ENCODE measurements around the gene PRODH2. TPM values are rescaled to one million over a fixed set of nuclear protein-coding genes. Genes with fewer than 3 reads are reported as not detected.
A peak's percentile ranks its signal among the peaks of the same experiment; 100 is the strongest.

PRODH2 gene
- total RNA-seq, 6 experiments from 2014 or later: 60.3 to 281 (median 134) TPM

DNA sequence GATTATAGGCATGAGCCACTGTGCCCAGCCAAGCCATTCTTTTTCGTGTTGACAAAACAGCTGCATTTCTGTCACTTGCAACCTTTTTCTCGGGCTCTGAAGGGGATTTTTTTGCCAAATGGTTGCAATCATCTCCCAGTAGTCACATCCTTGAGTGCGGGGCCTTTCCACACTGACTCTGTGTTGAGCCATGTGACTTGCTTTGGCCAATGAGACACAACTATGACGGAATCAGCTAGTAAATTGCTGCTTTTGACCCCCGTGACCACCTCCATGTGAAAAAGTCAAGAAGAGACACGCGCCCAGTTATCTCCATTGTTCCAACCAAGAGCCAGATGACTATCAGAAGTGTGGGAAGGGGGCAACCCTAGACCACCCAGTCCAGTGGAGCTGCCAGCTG is 21.3 kb upstream of the PRODH2 start:
- Histone ChIP-seq H3K4me3 (no peak overlapping the region), H3K9me3 (no peaks in the 10 kb centered on the region), H3K27ac (no peak overlapping the region), H3K36me3 (no peaks in the 10 kb centered on the region), H3K4me1 (no peaks in the 10 kb centered on the region), H3K27me3 (no peaks in the 10 kb centered on the region)
- WGBS (ENCODE audit: insufficient coverage, low coverage, low lambda C conversion rate, missing lambda C conversion rate): 50% methylated on average over 7 of the region's 7 CpGs
- no peak for TF ChIP-seq POLR2A (IDR thresholded peaks at IDR 0.05)
- TF ChIP-seq, protein P1, sequence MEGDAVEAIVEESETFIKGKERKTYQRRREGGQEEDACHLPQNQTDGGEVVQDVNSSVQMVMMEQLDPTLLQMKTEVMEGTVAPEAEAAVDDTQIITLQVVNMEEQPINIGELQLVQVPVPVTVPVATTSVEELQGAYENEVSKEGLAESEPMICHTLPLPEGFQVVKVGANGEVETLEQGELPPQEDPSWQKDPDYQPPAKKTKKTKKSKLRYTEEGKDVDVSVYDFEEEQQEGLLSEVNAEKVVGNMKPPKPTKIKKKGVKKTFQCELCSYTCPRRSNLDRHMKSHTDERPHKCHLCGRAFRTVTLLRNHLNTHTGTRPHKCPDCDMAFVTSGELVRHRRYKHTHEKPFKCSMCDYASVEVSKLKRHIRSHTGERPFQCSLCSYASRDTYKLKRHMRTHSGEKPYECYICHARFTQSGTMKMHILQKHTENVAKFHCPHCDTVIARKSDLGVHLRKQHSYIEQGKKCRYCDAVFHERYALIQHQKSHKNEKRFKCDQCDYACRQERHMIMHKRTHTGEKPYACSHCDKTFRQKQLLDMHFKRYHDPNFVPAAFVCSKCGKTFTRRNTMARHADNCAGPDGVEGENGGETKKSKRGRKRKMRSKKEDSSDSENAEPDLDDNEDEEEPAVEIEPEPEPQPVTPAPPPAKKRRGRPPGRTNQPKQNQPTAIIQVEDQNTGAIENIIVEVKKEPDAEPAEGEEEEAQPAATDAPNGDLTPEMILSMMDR (IDR thresholded peaks at IDR 0.05): no peak
- intact Hi-C loops (cut with DNase I): loop anchor here in 1 of 2 donors (10.0 kb wide), 1 partner anchor 139 kb away; no protein-coding TSS in a partner anchor
- ATAC-seq: no peak
- no peak for DNase-seq

DNA sequence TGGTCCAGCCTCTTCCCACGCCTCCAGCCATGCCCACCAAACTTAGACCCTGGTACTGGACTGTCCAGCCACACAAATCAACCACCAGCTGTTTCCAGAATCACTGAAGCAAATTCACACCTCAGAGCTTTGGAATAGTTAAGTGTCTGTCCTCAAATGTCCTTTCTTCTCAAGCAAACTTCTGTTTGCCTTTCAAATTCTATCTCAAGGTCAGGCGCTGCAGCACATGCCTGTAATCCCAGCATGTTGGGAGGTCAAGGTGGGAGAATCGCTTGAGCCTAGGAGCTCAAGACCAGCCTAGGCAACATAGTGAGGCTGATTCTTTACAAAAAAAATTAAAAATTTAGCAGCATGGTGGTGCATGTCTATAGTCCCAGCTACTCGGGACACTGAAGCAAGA is 19.4 kb upstream of the PRODH2 start:
- H3K27ac ChIP-seq: no peak overlapping the region
- ATAC-seq (no peak), DNase-seq (no peak)
- 51% methylated on average over 3 of the region's 4 CpGs for WGBS (ENCODE audit: insufficient coverage, low coverage, low lambda C conversion rate, missing lambda C conversion rate)
- no peaks in the 10 kb centered on the region for H3K36me3 ChIP-seq
- no peaks in the 10 kb centered on the region for H3K4me1 ChIP-seq
- H3K4me3 ChIP-seq: no peak overlapping the region
- no peaks in the 10 kb centered on the region for H3K27me3 ChIP-seq
- intact Hi-C loops (cut with DNase I): loop anchor here in 1 of 2 donors (10.0 kb wide), 1 partner anchor 137 kb away; no protein-coding TSS in a partner anchor
- no peaks in the 10 kb centered on the region for H3K9me3 ChIP-seq
- no peak for TF ChIP-seq POLR2A (IDR thresholded peaks at IDR 0.05)
- TF ChIP-seq, protein P1 (IDR thresholded peaks at IDR 0.05): no peak

DNA sequence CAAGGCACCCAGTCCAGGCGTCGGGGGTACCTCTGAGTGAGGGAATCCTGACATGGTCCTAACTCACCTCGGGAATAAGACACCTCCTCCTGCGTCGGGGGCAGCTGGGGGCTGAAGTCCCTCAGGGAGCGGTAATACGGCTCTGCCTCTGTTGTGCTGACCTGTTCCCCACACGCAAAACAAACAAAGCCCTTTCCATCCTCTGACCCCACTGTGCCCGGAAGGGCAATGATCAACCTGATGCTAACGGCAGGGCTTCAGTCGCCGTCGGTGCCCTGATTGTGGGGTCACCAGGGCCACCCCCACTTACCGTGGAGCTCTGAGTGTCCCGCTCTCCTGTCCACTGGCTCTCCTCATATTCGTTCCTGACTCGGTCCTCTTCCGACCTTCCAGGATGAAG is 18.3 kb upstream of the PRODH2 start:
- Histone ChIP-seq H3K36me3 (no peaks in the 10 kb centered on the region), H3K27ac (no peak overlapping the region), H3K4me1 (no peaks in the 10 kb centered on the region), H3K27me3 (no peaks in the 10 kb centered on the region), H3K9me3 (no peaks in the 10 kb centered on the region), H3K4me3 (no peak overlapping the region)
- intact Hi-C loops (cut with DNase I): loop anchor here in 1 of 2 donors (10.0 kb wide), 1 partner anchor 136 kb away; no protein-coding TSS in a partner anchor
- ATAC-seq: no peak
- DNase-seq: no peak
- WGBS (ENCODE audit: insufficient coverage, low coverage, low lambda C conversion rate, missing lambda C conversion rate): 37% methylated on average over 3 of the region's 18 CpGs
- TF ChIP-seq, protein P1 (IDR thresholded peaks at IDR 0.05): no peak
- TF ChIP-seq POLR2A (IDR thresholded peaks at IDR 0.05): no peak

DNA sequence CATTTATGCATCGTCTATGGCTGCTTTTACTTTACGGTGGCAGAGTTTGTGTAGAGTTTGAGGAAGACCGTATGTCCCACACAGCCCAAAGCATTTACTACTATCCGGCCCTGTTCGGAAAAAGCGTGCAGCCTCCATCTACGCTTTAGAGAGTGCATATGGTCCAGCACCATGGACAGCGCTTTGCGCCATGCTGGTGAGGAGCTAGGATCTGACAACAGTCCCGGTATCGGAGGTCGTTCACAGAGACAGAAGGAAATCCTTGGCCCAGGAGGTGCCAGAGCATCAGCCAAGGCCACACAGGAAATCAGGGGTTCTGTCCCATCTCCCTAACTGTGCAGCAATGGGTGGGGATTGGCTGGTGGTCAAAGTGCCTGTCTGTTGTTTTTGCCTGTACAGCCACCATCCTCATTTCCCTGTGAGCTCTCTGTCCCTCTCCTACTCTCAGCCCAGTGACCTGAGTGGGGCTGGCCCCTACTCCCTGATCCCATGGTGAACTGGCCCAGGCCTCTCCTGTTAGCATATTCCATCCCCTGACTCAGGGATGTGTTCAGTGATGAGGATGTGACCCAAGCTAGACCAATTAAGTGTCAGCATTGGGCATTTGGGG is 16.2 kb upstream of the PRODH2 start:
- Histone ChIP-seq H3K27me3 (no peaks in the 10 kb centered on the region), H3K27ac (no peak overlapping the region), H3K9me3 (no peaks in the 10 kb centered on the region), H3K4me1 (no peaks in the 10 kb centered on the region), H3K36me3 (no peaks in the 10 kb centered on the region), H3K4me3 (no peak overlapping the region)
- peak; percentile 54 to 80 (median 71) for ATAC-seq
- 12% methylated on average over 11 of the region's 12 CpGs for WGBS (ENCODE audit: insufficient coverage, low coverage, low lambda C conversion rate, missing lambda C conversion rate)
- intact Hi-C loops (cut with DNase I): loop anchor here in 1 of 2 donors (10.0 kb wide), 1 partner anchor 134 kb away; no protein-coding TSS in a partner anchor
- DNase-seq: peak in 2 of 3 donors; percentile 67
- no peak for TF ChIP-seq POLR2A (IDR thresholded peaks at IDR 0.05)
- TF ChIP-seq, protein P1 (IDR thresholded peaks at IDR 0.05): no peak

Data from right lobe of liver (tissue), 6 donors.